Measurements from ENCODE around the gene MANSC1.

- TF ChIP-seq POLR2AphosphoS5 (IDR thresholded peaks at IDR 0.05; ENCODE audit: low read depth, low read length): no peak
- TF ChIP-seq REST (IDR thresholded peaks at IDR 0.05; ENCODE audit: borderline replicate concordance in 1 of 2, low read depth in 1 of 2, low read length in 2 of 2): no peak
- TF ChIP-seq ZBTB4 (CRISPR knock-in tag; IDR thresholded peaks at IDR 0.05; ENCODE audit: borderline replicate concordance): no peak
- no peak for TF ChIP-seq FIP1L1 (IDR thresholded peaks at IDR 0.05; ENCODE audit: borderline replicate concordance, insufficient read depth, low read depth, low read length)
- TF ChIP-seq ZBTB40 (IDR thresholded peaks at IDR 0.05): no peak
- TF ChIP-seq ZBTB40 (CRISPR knock-in tag; IDR thresholded peaks at IDR 0.05): no peak
- TF ChIP-seq NPAS2 (CRISPR knock-in tag; IDR thresholded peaks at IDR 0.05; ENCODE audit: borderline replicate concordance): no peak
Measured at GRCh38 chr12:12358528-12358927, 8.5 kb upstream of the MANSC1 start.

Data from HepG2 (cell line).